Dendritic cell treated with granulocyte-macrophage colony-stimulating factor and Interleukin-4, amounts not matched to agents 40 ng/mL and 50 ng/mL, for 4 days (primary cell): ENCODE data around the gene SAP25.

ENCODE experiments used
- H3K27ac Mint-ChIP-seq: one replicate; pipeline ENCODE4 v1.8.0; 2022; ENCODE audit warnings: mild to moderate bottlenecking, mixed read lengths
- H3K27me3 Mint-ChIP-seq: one replicate; pipeline ENCODE4 v1.8.0; 2022; ENCODE audit warnings: mild to moderate bottlenecking, mixed read lengths
- H3K36me3 Mint-ChIP-seq: one replicate; pipeline ENCODE4 v1.8.0; 2022; ENCODE audit warnings: low read depth, mixed read lengths
- H3K4me1 Mint-ChIP-seq: one replicate; pipeline ENCODE4 v1.8.0; 2022; ENCODE audit warnings: low read depth, mixed read lengths
- H3K4me3 Mint-ChIP-seq: one replicate; pipeline ENCODE4 v1.8.0; 2022; ENCODE audit warnings: mild to moderate bottlenecking, moderate library complexity, mixed read lengths
- H3K9me3 Mint-ChIP-seq: one replicate; pipeline ENCODE4 v1.8.0; 2022; ENCODE audit warnings: mixed read lengths
- intact Hi-C: fragments of 100-400 bp; cut with micrococcal nuclease; formaldehyde crosslinking; loops from one replicate; pipeline ENCODE4 v1.15.0; 2022

The SAP25 gene

GRCh38 chr7:100573691-100574361 is at the start of gene SAP25:
SAP25 (minus strand) TSS chr7:100573900; CDS start chr7:100573742, 158 bp downstream.
- no peak within 1 kb of the TSS for H3K4me3 Mint-ChIP-seq
- no peak within 1 kb of the TSS for H3K27ac Mint-ChIP-seq
- peaks cover 55% of the 10 kb centered on the region for H3K27me3 Mint-ChIP-seq
- intact Hi-C loops, result no loop called here
- no peaks in the 10 kb centered on the region for H3K9me3 Mint-ChIP-seq
- no peaks in the 10 kb centered on the region for H3K36me3 Mint-ChIP-seq
- peaks cover 56% of the 10 kb centered on the region for H3K4me1 Mint-ChIP-seq

- H3K27ac Mint-ChIP-seq, result peak overlapping the region; percentile 18
- intact Hi-C loops, result no loop called here
- H3K27me3 Mint-ChIP-seq, result peaks cover 16% of the 10 kb centered on the region
- peaks cover 26% of the 10 kb centered on the region for H3K4me1 Mint-ChIP-seq
- no peaks in the 10 kb centered on the region for H3K9me3 Mint-ChIP-seq
- no peak overlapping the region for H3K4me3 Mint-ChIP-seq
- H3K36me3 Mint-ChIP-seq, result no peaks in the 10 kb centered on the region
These were observed 47.9 kb upstream of the SAP25 start for GRCh38 chr7:100621554-100621953.

GRCh38 chr7:100620804-100621203 is 47.1 kb upstream of the SAP25 start:
- Mint-ChIP-seq H3K4me1 (peaks cover 18% of the 10 kb centered on the region), H3K27me3 (peaks cover 12% of the 10 kb centered on the region), H3K9me3 (no peaks in the 10 kb centered on the region), H3K4me3 (no peak overlapping the region), H3K27ac (no peak overlapping the region), H3K36me3 (no peaks in the 10 kb centered on the region)
- intact Hi-C loops, result no loop called here

- intact Hi-C loops, result no loop called here
- peaks cover 6% of the 10 kb centered on the region for H3K27me3 Mint-ChIP-seq
- H3K27ac Mint-ChIP-seq, result no peak overlapping the region
These were observed 46.5 kb upstream of the SAP25 start for GRCh38 chr7:100620239-100620638.

GRCh38 chr7:100614308-100614861 is 40.7 kb upstream of the SAP25 start:
- intact Hi-C loops, result no loop called here

More at GRCh38 chr7:100620239-100620638, 46.5 kb upstream of the SAP25 start:
- H3K4me1 Mint-ChIP-seq, result peaks cover 13% of the 10 kb centered on the region
- peaks cover 3% of the 10 kb centered on the region for H3K36me3 Mint-ChIP-seq
- H3K4me3 Mint-ChIP-seq, result no peak overlapping the region
- H3K9me3 Mint-ChIP-seq, result no peaks in the 10 kb centered on the region

GRCh38 chr7:100613412-100614175 is 39.9 kb upstream of the SAP25 start:
- intact Hi-C loops, result loop anchor here (2.0 kb wide), 1 partner anchor 13 kb away; no protein-coding TSS in a partner anchor
- Mint-ChIP-seq H3K27ac (peak overlapping the region; percentile 68), H3K36me3 (peaks cover 28% of the 10 kb centered on the region), H3K27me3 (peaks cover 2% of the 10 kb centered on the region), H3K4me3 (peak overlapping the region; percentile 96), H3K4me1 (peaks cover 38% of the 10 kb centered on the region), H3K9me3 (no peaks in the 10 kb centered on the region)

More at GRCh38 chr7:100614308-100614861, 40.7 kb upstream of the SAP25 start:
- Mint-ChIP-seq H3K27me3 (peaks cover 2% of the 10 kb centered on the region), H3K9me3 (no peaks in the 10 kb centered on the region), H3K36me3 (peaks cover 28% of the 10 kb centered on the region), H3K27ac (peak overlapping the region; percentile 68), H3K4me3 (peak overlapping the region; percentile 96), H3K4me1 (peaks cover 36% of the 10 kb centered on the region)

GRCh38 chr7:100612730-100613390 is 39.2 kb upstream of the SAP25 start:
- Mint-ChIP-seq H3K27ac (peak overlapping the region; percentile 100), H3K9me3 (no peaks in the 10 kb centered on the region), H3K36me3 (peaks cover 28% of the 10 kb centered on the region), H3K27me3 (peaks cover 2% of the 10 kb centered on the region), H3K4me1 (peaks cover 38% of the 10 kb centered on the region), H3K4me3 (peak overlapping the region; percentile 96)
- intact Hi-C loops, result loop anchor here (1.0 to 2.0 kb wide), 2 partner anchors 14 to 61 kb away; no protein-coding TSS in a partner anchor

- Mint-ChIP-seq H3K27me3 (peaks cover 7% of the 10 kb centered on the region), H3K36me3 (peaks cover 28% of the 10 kb centered on the region), H3K4me3 (peak within 1 kb of the TSS; percentile 96), H3K9me3 (no peaks in the 10 kb centered on the region), H3K27ac (peak within 1 kb of the TSS; percentile 100), H3K4me1 (peaks cover 38% of the 10 kb centered on the region)
- intact Hi-C loops, result loop anchor here (1.0 to 2.0 kb wide), 2 partner anchors 15 to 62 kb away; no protein-coding TSS in a partner anchor
These were observed 38.5 kb upstream of the SAP25 start, which contains the start of gene MOSPD3 for GRCh38 chr7:100611983-100612729. MOSPD3 (plus strand) TSS chr7:100612540; CDS start chr7:100612792, 252 bp downstream.

GRCh38 chr7:100609958-100610357 is 36.3 kb upstream of the SAP25 start:
- intact Hi-C loops, result no loop called here
- Mint-ChIP-seq H3K4me1 (peaks cover 53% of the 10 kb centered on the region), H3K4me3 (no peak overlapping the region), H3K27me3 (peaks cover 22% of the 10 kb centered on the region), H3K27ac (peak overlapping the region; percentile 66), H3K36me3 (peaks cover 22% of the 10 kb centered on the region), H3K9me3 (no peaks in the 10 kb centered on the region)

- Mint-ChIP-seq H3K9me3 (no peaks in the 10 kb centered on the region), H3K27ac (no peak overlapping the region), H3K36me3 (peaks cover 5% of the 10 kb centered on the region), H3K27me3 (peaks cover 42% of the 10 kb centered on the region), H3K4me1 (peaks cover 56% of the 10 kb centered on the region), H3K4me3 (no peak overlapping the region)
- intact Hi-C loops, result no loop called here
These were observed 33.4 kb upstream of the SAP25 start for GRCh38 chr7:100607111-100607510.

GRCh38 chr7:100606313-100606712 is 32.6 kb upstream of the SAP25 start:
- peaks cover 54% of the 10 kb centered on the region for H3K4me1 Mint-ChIP-seq
- intact Hi-C loops, result no loop called here
- H3K36me3 Mint-ChIP-seq, result no peaks in the 10 kb centered on the region
- H3K4me3 Mint-ChIP-seq, result no peak overlapping the region
- H3K27me3 Mint-ChIP-seq, result peaks cover 48% of the 10 kb centered on the region
- no peaks in the 10 kb centered on the region for H3K9me3 Mint-ChIP-seq
- H3K27ac Mint-ChIP-seq, result peak overlapping the region; percentile 43

- peak overlapping the region; percentile 81 for H3K4me3 Mint-ChIP-seq
- H3K9me3 Mint-ChIP-seq, result no peaks in the 10 kb centered on the region
- no peaks in the 10 kb centered on the region for H3K36me3 Mint-ChIP-seq
- H3K27ac Mint-ChIP-seq, result peak overlapping the region; percentile 43
- H3K27me3 Mint-ChIP-seq, result peaks cover 55% of the 10 kb centered on the region
- H3K4me1 Mint-ChIP-seq, result peaks cover 47% of the 10 kb centered on the region
- intact Hi-C loops, result no loop called here
These were observed 31.5 kb upstream of the SAP25 start for GRCh38 chr7:100604976-100605911.
